C4-2B (cell line): Measurements from ENCODE around the gene TIMM10B.

Experiments used
- CTCF ChIP-seq: fragments of 450-650 bp; conservative IDR thresholded peaks from 2 replicates; pipeline ENCODE4 v1.5.1; 2017; ENCODE audit warnings: mild to moderate bottlenecking
- ZFX ChIP-seq: fragments of 450-650 bp; IDR thresholded peaks from 2 replicates; pipeline ENCODE4 v1.6.1; 2017

- TF ChIP-seq CTCF: no peak
- no peak for TF ChIP-seq ZFX
Observed at GRCh38 chr11:6520265-6520664, 39.0 kb downstream of the TIMM10B start.
